Motor neuron (in vitro differentiated cells): ENCODE results near the gene PEF1. TPM values are rescaled to one million over a fixed set of nuclear protein-coding genes. Genes with fewer than 3 reads are reported as not detected.

Source experiments
- ATAC-seq, 8 experiments: fragments of 200-7000 bp; cut with Tn5 transposase; replicated peaks in 6 of 8; 2 replicates each; pipeline ENCODE4 v1.8.0; 2021; ENCODE audit warnings: mild to moderate bottlenecking in 8 of 8, moderate library complexity in 8 of 8
- H3K27ac ChIP-seq, 2 donors: fragments of 250-450 bp; sonication (Bioruptor Pico); 2 replicates each; pipeline ENCODE4 v1.9.0; 2021; ENCODE audit warnings: antibody characterized with exemption in 2 of 2, mild to moderate bottlenecking in 2 of 2, moderate library complexity in 1 of 2
- H3K4me1 ChIP-seq, 2 donors: fragments of 250-450 bp; sonication (Bioruptor Pico); replicated peaks in 1 of 2; 2 replicates each; pipeline ENCODE4 v1.6.1; 2021; ENCODE audit warnings: antibody characterized with exemption in 2 of 2, mild to moderate bottlenecking in 2 of 2, moderate library complexity in 1 of 2
- H3K4me3 ChIP-seq, 5 donors: fragments of 250-450 bp; sonication (Bioruptor Pico); 2 replicates each; pipeline ENCODE4 v1.9.0; 2021; ENCODE audit warnings: antibody characterized with exemption in 5 of 5, mild to moderate bottlenecking in 5 of 5, moderate library complexity in 4 of 5
- WGBS, 10 experiments: fragments of 450-650 bp; shearing (Covaris generic); methylation state at CpG; one replicate each; pipeline ENCODE4 v1.0.0; 2022; 5-methylcytosine and 5-hydroxymethylcytosine counted together
- in situ Hi-C, 9 experiments: fragments of 400-800 bp; cut with MboI; loops; one replicate each; pipeline ENCODE4 v1.15.0; 2021; ENCODE audit warnings: low sequenced_read_pairs in 9 of 9, low pct_unique_long_range_greater_than_20kb in 2 of 9; ENCODE audit not compliant: unreplicated experiment in 9 of 9
- total RNA-seq, 8 experiments: library from RNA; unstranded; fragments of 300-600 nt; gene quantifications; 2 replicates each; pipeline versions ENCODE4 v1.2.3 to v1.2.4, GENCODE V29; 2022

The PEF1 gene
- total RNA-seq, 8 experiments from 2014 or later: 43.2 to 79.6 (median 54.5) TPM

DNA sequence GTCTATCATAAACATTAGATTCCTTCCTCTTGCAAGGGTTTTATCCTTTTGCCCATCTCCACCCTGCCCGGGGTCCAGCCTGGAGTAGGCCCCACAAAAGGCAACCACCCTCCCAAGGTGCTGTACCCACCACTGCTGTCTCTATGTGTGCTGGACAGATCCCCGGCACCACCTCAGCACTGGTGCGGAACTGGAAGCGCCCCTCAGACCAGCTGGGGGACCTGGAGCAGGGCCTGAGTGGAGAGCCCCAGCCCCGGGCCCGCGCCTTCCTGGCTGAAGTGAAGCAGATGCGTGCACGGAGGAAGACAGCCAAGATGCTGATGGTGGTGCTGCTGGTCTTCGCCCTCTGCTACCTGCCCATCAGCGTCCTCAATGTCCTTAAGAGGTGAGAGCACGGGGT is 21.3 kb downstream of the PEF1 start:
- no peak for ATAC-seq
- Histone ChIP-seq H3K4me3 (no peak overlapping the region), H3K27ac (no peak overlapping the region), H3K4me1 (peaks cover 6 to 17% of the 10 kb centered on the region in 2 donors)
- in situ Hi-C loops: no loop called here
- WGBS, 10 experiments: 50 to 97% (median 90%) methylated on average over 1 to 11 of the region's 12 CpGs; no CpG with 5 or more reads in 5 of the 10 experiments

DNA sequence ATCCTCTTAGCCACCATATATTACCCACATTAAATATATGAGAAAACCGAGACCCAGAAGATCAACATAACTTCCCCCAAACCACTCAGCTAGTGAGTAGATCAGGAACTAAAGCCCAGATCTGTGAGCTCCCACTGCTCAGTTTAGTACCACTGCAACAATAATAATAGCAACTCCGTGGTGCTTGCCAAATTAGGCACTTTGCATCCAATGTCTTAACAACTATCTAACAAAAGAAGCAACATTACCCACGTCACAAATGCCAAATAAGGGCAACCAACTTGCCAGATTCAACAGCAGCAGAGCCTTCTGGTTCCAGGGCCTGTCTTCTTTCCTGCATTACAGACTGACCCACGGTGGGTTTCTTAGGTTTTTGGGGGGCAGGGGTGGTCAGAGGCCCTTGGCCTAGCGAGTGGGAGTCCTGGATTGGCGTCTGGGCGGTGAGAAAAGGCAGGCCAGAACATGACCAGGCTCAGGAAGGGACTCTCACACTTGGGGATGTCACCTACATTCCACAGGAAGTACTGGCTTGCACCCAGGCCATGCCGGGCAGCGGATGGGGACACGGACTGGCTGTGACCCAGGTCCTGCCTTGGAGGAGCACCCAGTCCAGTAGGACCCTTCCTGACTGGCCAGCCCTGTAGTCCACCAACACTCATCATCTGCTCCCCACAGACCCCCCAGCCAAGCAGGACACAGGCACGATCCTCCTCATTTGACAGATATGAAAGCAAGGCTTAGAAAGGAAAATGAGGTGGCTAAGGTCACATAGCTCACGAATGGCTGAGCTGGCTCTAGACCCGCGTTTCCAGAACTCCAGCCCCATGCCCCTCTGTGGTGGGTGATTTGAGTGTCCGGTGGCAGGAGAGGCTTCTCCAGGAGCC is 22.6 kb downstream of the PEF1 start:
- Histone ChIP-seq H3K4me3 (no peak overlapping the region), H3K27ac (no peak overlapping the region), H3K4me1 (peaks cover 7 to 10% of the 10 kb centered on the region in 2 donors)
- no peak for ATAC-seq
- 20 to 100% (median 64%) methylated on average over 1 to 13 of the region's 15 CpGs for WGBS, 10 experiments
- in situ Hi-C loops: no loop called here

DNA sequence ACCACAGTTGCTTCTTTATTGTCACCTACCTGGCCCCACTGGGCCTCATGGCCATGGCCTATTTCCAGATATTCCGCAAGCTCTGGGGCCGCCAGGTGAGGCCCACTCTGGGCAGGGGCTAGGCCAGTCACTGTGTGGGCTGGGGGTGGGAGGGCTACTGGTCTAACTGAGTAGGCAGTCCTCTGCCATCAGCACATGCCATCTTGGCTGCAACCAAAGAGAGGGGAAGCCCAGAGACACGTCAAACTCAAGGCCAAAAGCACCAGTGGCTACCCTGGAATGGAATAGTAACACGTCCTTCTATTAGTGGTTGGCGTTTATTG is 23.2 kb downstream of the PEF1 start:
- Histone ChIP-seq H3K27ac (no peak overlapping the region), H3K4me1 (peaks cover 4 to 7% of the 10 kb centered on the region in 2 donors), H3K4me3 (no peak overlapping the region)
- no peak for ATAC-seq
- 83 to 100% (median 90%) methylated on average over 1 to 4 of the region's 5 CpGs; no CpG with 5 or more reads in 5 of the 10 experiments for WGBS, 10 experiments
- in situ Hi-C loops: no loop called here

DNA sequence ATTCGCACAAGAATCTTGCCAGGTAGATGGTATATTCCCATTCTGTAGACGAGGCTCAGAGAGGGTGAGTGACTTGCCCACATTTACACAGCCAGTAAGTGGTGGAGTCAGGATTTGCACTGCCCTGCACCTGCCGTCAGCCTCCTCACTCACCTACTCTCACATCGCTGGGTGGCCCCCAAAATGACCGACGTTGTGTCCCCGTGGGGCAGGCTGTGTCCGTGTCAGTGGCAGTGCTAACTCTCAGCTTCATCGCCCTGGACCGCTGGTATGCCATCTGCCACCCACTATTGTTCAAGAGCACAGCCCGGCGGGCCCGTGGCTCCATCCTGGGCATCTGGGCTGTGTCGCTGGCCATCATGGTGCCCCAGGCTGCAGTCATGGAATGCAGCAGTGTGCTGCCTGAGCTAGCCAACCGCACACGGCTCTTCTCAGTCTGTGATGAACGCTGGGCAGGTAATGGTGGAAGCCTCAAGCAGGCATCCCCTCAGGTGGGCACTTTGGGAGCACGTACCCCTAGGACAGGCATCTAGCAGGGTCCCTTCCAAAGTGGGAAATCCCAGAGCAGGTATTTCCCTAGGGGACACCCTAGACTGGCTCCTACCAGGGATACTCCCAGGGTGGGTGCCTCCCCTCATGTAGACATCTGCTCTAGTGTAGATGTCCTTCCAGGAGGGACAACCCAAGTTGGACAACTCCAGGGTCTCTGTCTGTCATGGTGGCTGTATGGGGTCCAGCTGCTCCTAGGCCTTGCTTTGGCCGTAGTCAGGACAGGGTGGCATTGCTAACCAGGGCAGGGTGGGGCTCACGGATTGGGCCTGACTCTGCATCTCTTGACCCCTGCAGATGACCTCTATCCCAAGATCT is 23.8 kb downstream of the PEF1 start:
- Histone ChIP-seq H3K4me3 (no peak overlapping the region), H3K27ac (no peak overlapping the region), H3K4me1 (peaks cover 0 to 8% of the 10 kb centered on the region in 2 donors)
- in situ Hi-C loops: no loop called here
- whole genome bisulfite sequencing, 10 experiments: 80 to 100% (median 93%) methylated on average over 1 to 16 of the region's 20 CpGs; no CpG with 5 or more reads in 3 of the 10 experiments
- no peak for ATAC-seq

DNA sequence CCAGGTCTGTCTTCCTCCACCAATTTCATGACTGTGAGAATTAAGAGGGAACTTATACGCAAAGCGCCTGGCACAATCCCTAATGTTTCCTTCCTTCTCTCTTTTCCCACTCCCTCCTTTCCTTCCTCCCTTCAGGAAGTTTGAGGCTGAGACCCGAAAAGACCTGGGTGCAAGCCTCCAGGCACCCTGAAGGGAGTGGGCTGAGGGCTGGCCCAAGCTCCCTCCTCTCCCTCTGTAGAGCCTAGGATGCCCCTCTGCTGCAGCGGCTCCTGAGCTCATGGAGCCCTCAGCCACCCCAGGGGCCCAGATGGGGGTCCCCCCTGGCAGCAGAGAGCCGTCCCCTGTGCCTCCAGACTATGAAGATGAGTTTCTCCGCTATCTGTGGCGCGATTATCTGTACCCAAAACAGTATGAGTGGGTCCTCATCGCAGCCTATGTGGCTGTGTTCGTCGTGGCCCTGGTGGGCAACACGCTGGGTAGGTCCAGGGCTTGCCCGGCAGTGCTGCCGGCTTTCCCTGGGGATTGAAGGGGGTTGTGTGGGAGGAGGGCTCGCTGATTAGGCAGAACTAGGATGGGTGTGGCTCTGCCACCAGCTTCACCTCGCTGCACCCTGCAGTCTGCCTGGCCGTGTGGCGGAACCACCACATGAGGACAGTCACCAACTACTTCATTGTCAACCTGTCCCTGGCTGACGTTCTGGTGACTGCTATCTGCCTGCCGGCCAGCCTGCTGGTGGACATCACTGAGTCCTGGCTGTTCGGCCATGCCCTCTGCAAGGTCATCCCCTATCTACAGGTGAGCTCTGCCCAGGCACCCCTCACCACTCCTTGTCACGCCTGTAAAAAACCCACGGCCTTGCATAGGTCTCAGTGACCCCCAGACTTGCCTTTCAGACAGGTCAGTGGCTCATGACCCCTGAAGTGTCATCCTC is 25.5 kb downstream of the PEF1 start:
- ATAC-seq: no peak
- 71 to 100% (median 80%) methylated on average over 2 to 12 of the region's 23 CpGs; no CpG with 5 or more reads in 3 of the 10 experiments for WGBS, 10 experiments
- Histone ChIP-seq H3K4me3 (no peak overlapping the region), H3K4me1 (peaks cover 8 to 23% of the 10 kb centered on the region in 2 donors), H3K27ac (no peak overlapping the region)
- in situ Hi-C loops: no loop called here

DNA sequence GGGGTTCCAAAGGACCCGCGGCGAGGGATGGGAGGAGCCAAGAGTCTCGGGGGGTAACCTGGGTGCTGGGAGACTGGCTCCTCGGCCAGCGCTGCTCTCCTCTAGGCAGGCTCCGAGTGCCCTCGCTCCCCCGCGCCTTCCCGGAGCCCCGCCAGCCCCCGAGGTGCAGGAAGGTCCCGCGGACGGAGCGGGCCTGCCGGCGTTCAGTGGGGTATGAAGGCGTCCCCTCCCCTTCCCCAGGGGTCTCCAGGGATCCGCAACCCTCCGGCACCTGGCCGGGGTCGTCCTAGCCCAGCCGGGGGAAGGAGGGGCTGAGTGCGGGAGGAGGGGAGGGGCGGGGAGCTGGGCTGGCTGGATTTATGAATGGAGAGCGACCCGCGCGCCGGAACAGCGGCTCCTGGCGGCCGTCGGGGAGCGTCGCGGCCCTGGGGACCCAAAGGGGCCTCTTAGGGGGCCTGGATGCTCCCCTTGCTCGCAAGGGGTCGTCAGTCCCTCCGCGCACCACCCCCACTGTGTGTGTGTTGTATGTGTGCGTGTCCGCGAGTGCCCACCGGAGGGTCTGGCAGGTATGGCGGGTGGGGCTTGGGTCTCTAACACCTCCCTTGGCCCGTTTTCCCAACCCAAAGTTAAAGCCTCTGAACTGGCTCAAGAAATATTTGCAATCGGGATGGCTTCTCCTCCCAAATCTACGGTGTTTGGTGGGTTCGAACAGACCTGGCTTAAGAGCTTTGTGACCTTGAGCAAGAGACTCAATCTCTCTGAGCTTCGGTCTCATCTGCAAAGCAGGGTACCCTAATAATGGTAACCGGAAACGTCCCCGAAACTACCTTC is 26.5 kb downstream of the PEF1 start:
- Histone ChIP-seq H3K4me3 (peak overlapping the region; percentile 41 to 54 (median 48)), H3K27ac (no peak overlapping the region), H3K4me1 (peaks cover 12 to 29% of the 10 kb centered on the region in 2 donors)
- ATAC-seq: peak; percentile 38 to 93 (median 62)
- 13 to 84% (median 68%) methylated on average over 3 to 22 of the region's 56 CpGs; no CpG with 5 or more reads in 3 of the 10 experiments for WGBS, 10 experiments
- in situ Hi-C loops: no loop called here

DNA sequence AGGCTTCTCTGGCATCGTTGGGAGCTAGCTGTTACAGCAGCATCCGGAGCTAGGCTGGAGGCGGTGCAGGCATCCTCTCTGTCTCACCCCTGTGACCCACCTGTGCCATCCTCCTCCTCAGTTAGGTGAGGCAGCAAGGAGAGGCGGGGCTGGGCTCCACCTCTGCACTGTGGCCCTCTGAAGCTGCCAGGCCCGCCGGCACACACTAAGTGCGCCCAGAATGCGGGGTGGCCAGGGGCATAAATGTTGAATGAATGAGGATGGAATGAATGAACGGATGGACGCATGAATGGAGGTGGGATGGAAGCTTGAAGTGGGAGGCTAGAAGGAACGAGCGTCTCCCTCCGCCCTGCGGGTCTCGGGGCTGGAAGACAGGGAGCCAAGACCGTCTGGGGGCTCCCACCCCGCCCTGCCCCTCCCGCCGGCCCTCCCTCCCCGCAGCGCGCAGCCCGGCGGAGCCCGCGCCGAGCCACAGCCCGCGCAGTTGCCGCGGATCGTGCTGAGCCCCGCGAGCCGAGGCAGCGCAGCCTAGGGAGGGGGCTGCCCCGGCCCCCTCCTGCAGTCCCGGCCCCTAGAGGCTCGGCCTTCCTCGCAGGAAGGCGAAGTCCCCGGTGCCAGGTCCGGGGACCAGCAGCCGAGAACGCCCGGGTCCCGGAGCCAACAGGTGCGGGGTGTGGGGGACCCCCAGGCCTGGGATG is 27.3 kb downstream of the PEF1 start, which contains the start of gene HCRTR1:
Gene HCRTR1 (plus strand): TSS at position 472 of the 698 bp plus-strand sequence. CDS start 1,504 bp downstream, outside the sequence.
- in situ Hi-C loops: no loop called here
- Histone ChIP-seq H3K27ac (no peak within 1 kb of the TSS), H3K4me1 (peaks cover 12 to 29% of the 10 kb centered on the region in 2 donors), H3K4me3 (peak within 1 kb of the TSS; percentile 41 to 54 (median 48))
- peak in 7 of 8 experiments; percentile 25 to 43 (median 32) for ATAC-seq
- 25 to 42% (median 31%) methylated on average over 2 to 10 of the region's 48 CpGs; no CpG with 5 or more reads in 6 of the 10 experiments for WGBS, 10 experiments

DNA sequence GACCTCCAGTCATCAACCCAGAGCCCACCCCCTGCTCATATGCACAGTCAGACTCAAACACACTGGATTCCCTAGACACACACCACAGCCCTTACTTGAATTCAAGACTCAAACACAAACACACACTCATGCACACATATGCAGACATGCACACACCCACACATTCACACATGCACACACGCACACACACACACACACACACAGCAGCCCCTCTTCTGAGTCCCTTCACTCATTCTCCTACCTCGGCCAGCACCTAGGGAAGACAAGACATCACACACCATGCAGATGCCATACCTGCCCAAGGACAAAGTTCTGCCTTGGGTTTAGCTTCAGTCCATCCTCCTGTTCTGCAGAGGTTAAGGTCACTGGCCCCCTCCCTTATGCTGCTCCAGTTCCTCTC is 28.7 kb downstream of the PEF1 start:
- WGBS, 10 experiments: 40 to 80% (median 56%) methylated on average over 1 to 2 of the region's 2 CpGs; no CpG with 5 or more reads in 3 of the 10 experiments
- Histone ChIP-seq H3K4me1 (peaks cover 12 to 29% of the 10 kb centered on the region in 2 donors), H3K4me3 (no peak overlapping the region), H3K27ac (no peak overlapping the region)
- no peak for ATAC-seq
- in situ Hi-C loops: no loop called here

DNA sequence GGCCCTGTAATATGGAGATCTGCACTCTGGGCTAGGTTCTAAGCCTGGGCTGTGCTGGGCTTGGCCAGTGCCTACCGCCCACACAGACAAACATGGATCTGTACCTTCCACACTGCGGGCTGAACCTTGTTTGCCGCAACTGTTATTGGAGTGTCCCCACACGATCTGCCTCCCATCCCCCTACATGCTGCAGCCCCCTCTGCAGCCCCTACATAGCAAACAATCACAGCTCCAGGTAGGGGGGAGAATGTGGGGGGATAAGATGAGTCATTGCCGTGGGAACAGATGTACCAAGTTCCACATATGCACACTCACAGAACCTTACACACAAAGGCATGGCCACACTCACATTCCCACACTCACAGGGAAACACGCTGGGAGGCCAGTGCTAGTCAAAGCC is 29.3 kb downstream of the PEF1 start:
- Histone ChIP-seq H3K4me3 (no peak overlapping the region), H3K27ac (no peak overlapping the region), H3K4me1 (peaks cover 12 to 29% of the 10 kb centered on the region in 2 donors)
- no peak for ATAC-seq
- in situ Hi-C loops: no loop called here
- 69 to 88% (median 76%) methylated on average over 2 to 5 of the region's 6 CpGs; no CpG with 5 or more reads in 7 of the 10 experiments for WGBS, 10 experiments

DNA sequence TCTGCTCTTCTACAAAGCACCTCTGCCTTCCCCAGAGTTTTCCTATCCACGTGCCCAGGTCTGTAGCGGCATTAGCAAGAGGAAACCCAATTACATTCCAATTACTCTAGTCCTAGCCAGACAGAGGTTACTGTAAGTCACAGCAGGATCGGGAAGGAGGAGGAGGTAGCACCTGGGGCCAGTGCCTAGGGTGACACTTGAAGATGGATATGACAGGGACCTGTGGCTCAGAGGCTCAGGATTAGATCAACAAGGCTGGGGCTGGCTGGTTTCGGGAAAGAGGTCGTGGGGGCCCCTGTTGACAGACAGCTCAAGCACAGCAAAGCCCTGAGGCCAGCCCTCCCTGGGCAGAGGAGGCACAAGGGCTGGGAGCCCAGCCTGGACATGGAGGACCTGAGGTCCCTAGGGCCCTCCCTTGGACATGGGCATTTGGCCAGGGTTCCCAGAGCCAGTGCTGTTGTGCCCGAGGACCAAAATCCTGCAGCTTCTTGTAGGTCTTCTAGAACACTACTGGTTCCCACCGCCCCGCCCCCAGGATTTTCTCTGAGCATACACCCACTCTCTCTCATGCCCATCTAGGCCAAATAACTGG is 30.2 kb downstream of the PEF1 start:
- Histone ChIP-seq H3K27ac (peak overlapping the region in 1 of 2 donors; percentile 39), H3K4me1 (peaks cover 12 to 29% of the 10 kb centered on the region in 2 donors), H3K4me3 (no peak overlapping the region)
- WGBS, 10 experiments: 9 to 100% (median 48%) methylated on average over 1 to 7 of the region's 8 CpGs; no CpG with 5 or more reads in 4 of the 10 experiments
- in situ Hi-C loops: no loop called here
- ATAC-seq: peak in 5 of 8 experiments; percentile 58 to 87 (median 81)
